ENCODE results near the gene TAGLN. TPM values are rescaled to one million over a fixed set of nuclear protein-coding genes. Genes with fewer than 3 reads are reported as not detected.

The TAGLN gene
- total and polyA plus RNA-seq, 9 of the 15 experiments (the other 6 are each of a cell fraction or from before 2014, with no cell fraction given): 0.21 to 4.9 (median 1.1) TPM

GRCh38 chr11:117232092-117232878 lies 33.1 kb downstream of the TAGLN start, which contains the start of gene RNF214 (continued):
- TF ChIP-seq ATF3 (IDR thresholded peaks at IDR 0.05) (no peak), ATF3 (CRISPR knock-in tag; conservative IDR thresholded peaks at IDR 0.05) (no peak), EHMT2 (IDR thresholded peaks at IDR 0.05) (no peak), TCFL5 (CRISPR knock-in tag; conservative IDR thresholded peaks at IDR 0.05) (no peak), LARP7 (IDR thresholded peaks at IDR 0.05) (no peak), RERE (CRISPR knock-in tag; IDR thresholded peaks at IDR 0.05; ENCODE audit: borderline replicate concordance) (no peak), ZBTB26 (CRISPR knock-in tag; IDR thresholded peaks at IDR 0.05) (no peak), NONO (IDR thresholded peaks at IDR 0.05; ENCODE audit: low read depth in 2 of 2, low read length in 1 of 2) (0 out of 4 replicates have a peak, but pooled peaks of 1 of the 2 experiments have one; percentile 45), SETDB1 (IDR thresholded peaks at IDR 0.05; ENCODE audit: low read length) (no peak), MYC (IDR thresholded peaks at IDR 0.05; ENCODE audit: low read depth, low read length) (peak; percentile 81), MYC (CRISPR knock-in tag; IDR thresholded peaks at IDR 0.05; ENCODE audit: borderline replicate concordance, low read depth) (no peak), CCAR2 (IDR thresholded peaks at IDR 0.05; ENCODE audit: low read depth, low read length) (no peak), ETV5 (CRISPR knock-in tag; IDR thresholded peaks at IDR 0.05; ENCODE audit: low read depth) (no peak), ZNF79 (CRISPR knock-in tag; IDR thresholded peaks at IDR 0.05; ENCODE audit: low read depth) (no peak), RBM25 (IDR thresholded peaks at IDR 0.05; ENCODE audit: low read depth, low read length, severe bottlenecking) (peak; percentile 66), OTX1 (CRISPR knock-in tag; IDR thresholded peaks at IDR 0.05) (no peak), RBM34 (IDR thresholded peaks at IDR 0.05; ENCODE audit: borderline replicate concordance, insufficient read depth, low read length) (no peak), ADNP (tag; IDR thresholded peaks at IDR 0.05) (no peak), PURB (CRISPR knock-in tag; IDR thresholded peaks at IDR 0.05; ENCODE audit: low read depth) (no peak), U2AF1 (optimal IDR thresholded peaks at IDR 0.05; ENCODE audit: low read depth, low read length) (no peak), MYBL2 (IDR thresholded peaks at IDR 0.05; ENCODE audit: low read depth) (no peak), MYBL2 (CRISPR knock-in tag; IDR thresholded peaks at IDR 0.05; ENCODE audit: borderline replicate concordance) (no peak)

Data from K562 (cell line).